ENCODE data around the gene PLAGL2.

Gene PLAGL2

GRCh38 chr20:32227306-32227705 is 19.8 kb upstream of the PLAGL2 start:
- Histone ChIP-seq H3K27me3 (no peaks in the 10 kb centered on the region), H3K4me3 (ENCODE audit: low read depth, low read length) (no peak overlapping the region), H3K36me3 (peaks cover 52% of the 10 kb centered on the region), H3K4me1 (no peaks in the 10 kb centered on the region), H3K9me3 (no peaks in the 10 kb centered on the region)
- no peak for DNase-seq
- TF ChIP-seq CTCF (IDR thresholded peaks at IDR 0.05; ENCODE audit: low read depth, low read length), result no peak

GRCh38 chr20:32226391-32226790 is 18.8 kb upstream of the PLAGL2 start:
- H3K4me3 ChIP-seq (ENCODE audit: low read depth, low read length), result no peak overlapping the region
- no peak for DNase-seq
- no peaks in the 10 kb centered on the region for H3K9me3 ChIP-seq
- no peak for TF ChIP-seq CTCF (IDR thresholded peaks at IDR 0.05; ENCODE audit: low read depth, low read length)
- H3K4me1 ChIP-seq, result no peaks in the 10 kb centered on the region
- no peaks in the 10 kb centered on the region for H3K27me3 ChIP-seq
- H3K36me3 ChIP-seq, result peaks cover 49% of the 10 kb centered on the region

- H3K9me3 ChIP-seq, result no peaks in the 10 kb centered on the region
- DNase-seq, result no peak
- H3K36me3 ChIP-seq, result peaks cover 56% of the 10 kb centered on the region
- H3K4me1 ChIP-seq, result no peaks in the 10 kb centered on the region
- no peak overlapping the region for H3K4me3 ChIP-seq (ENCODE audit: low read depth, low read length)
- no peaks in the 10 kb centered on the region for H3K27me3 ChIP-seq
- TF ChIP-seq CTCF (IDR thresholded peaks at IDR 0.05; ENCODE audit: low read depth, low read length), result no peak
These were observed 16.9 kb upstream of the PLAGL2 start for GRCh38 chr20:32224463-32224862.

- Histone ChIP-seq H3K36me3 (peaks cover 76% of the 10 kb centered on the region), H3K4me1 (peaks cover 3% of the 10 kb centered on the region), H3K27me3 (no peaks in the 10 kb centered on the region), H3K4me3 (ENCODE audit: low read depth, low read length) (no peak overlapping the region), H3K9me3 (no peaks in the 10 kb centered on the region)
- no peak for DNase-seq
- TF ChIP-seq CTCF (IDR thresholded peaks at IDR 0.05; ENCODE audit: low read depth, low read length), result no peak
These were observed 10.8 kb upstream of the PLAGL2 start for GRCh38 chr20:32218156-32218900.

GRCh38 chr20:32216179-32217142 is 8.9 kb upstream of the PLAGL2 start:
- H3K9me3 ChIP-seq, result no peaks in the 10 kb centered on the region
- no peaks in the 10 kb centered on the region for H3K27me3 ChIP-seq
- TF ChIP-seq CTCF (IDR thresholded peaks at IDR 0.05; ENCODE audit: low read depth, low read length), result no peak
- no peak overlapping the region for H3K4me3 ChIP-seq (ENCODE audit: low read depth, low read length)
- DNase-seq, result no peak
- peaks cover 62% of the 10 kb centered on the region for H3K36me3 ChIP-seq
- H3K4me1 ChIP-seq, result peaks cover 3% of the 10 kb centered on the region

Data from BE2C (cell line).